PC-3 (cell line): Measurements from ENCODE around the gene HDAC4. TPM values are rescaled to one million over a fixed set of nuclear protein-coding genes. Genes with fewer than 3 reads are reported as not detected.

Experiments
- ATAC-seq: fragments of 200-7000 bp; cut with Tn5 transposase; 2 replicates; pipeline ENCODE4 v1.9.1; 2020; ENCODE audit warnings: mild to moderate bottlenecking, moderate library complexity
- BruUV-seq: library from RNA; stranded (reverse); fragments of 400-500 nt; replicated peaks from 2 replicates; lab custom pipeline; 2021; lab: Mats Ljungman, UMichigan
- CTCF ChIA-PET: fragments of 300-600 bp; sonication (Branson Sonifier 250); formaldehyde crosslinking; loops from one replicate; lab custom pipeline; 2022; ENCODE audit warnings: antibody characterized with exemption; lab: Charles Lee
- POLR2A ChIA-PET: fragments of 300-600 bp; sonication (Branson Sonifier 250); formaldehyde crosslinking; loops from one replicate; lab custom pipeline; 2022; ENCODE audit warnings: antibody characterized with exemption; ENCODE audit not compliant: unreplicated experiment; lab: Charles Lee
- DNase-seq: peaks from one replicate; pipeline ENCODE4 v3.0.0-alpha.2; 2015
- H2AFZ ChIP-seq: fragments of 300-600 bp; sonication (generic); 2 replicates; pipeline ENCODE4 v1.6.0; 2016; ENCODE audit warnings: antibody characterized with exemption, low read length
- H3F3A ChIP-seq: fragments of 300-600 bp; sonication (generic); one replicate; pipeline ENCODE4 v1.6.0; 2017; ENCODE audit warnings: antibody characterized with exemption, low read length, control low read depth, mild to moderate bottlenecking; ENCODE audit not compliant: unreplicated experiment
- H3K27ac ChIP-seq: fragments of 300-600 bp; sonication (generic); 2 replicates; pipeline ENCODE4 v1.5.1; 2016; ENCODE audit warnings: mild to moderate bottlenecking, low read length
- H3K27me3 ChIP-seq: fragments of 300-600 bp; sonication (generic); 2 replicates; pipeline ENCODE4 v1.6.1; 2016; ENCODE audit warnings: low read length, mixed read lengths
- H3K36me3 ChIP-seq: fragments of 300-600 bp; sonication (generic); 2 replicates; pipeline ENCODE4 v1.6.1; 2016; ENCODE audit warnings: low read depth, mixed run types, low read length, mixed read lengths
- H3K4me1 ChIP-seq: fragments of 300-600 bp; sonication (generic); 2 replicates; pipeline ENCODE4 v1.5.1; 2016; ENCODE audit warnings: low read length; ENCODE audit not compliant: insufficient read depth
- H3K4me2 ChIP-seq: fragments of 300-600 bp; sonication (generic); 2 replicates; pipeline ENCODE4 v1.6.0; 2016; ENCODE audit warnings: low read length
- H3K4me3 ChIP-seq: fragments of 300-600 bp; sonication (generic); 2 replicates; pipeline ENCODE4 v1.5.1; 2016; ENCODE audit warnings: mild to moderate bottlenecking, low read length, mixed read lengths
- H3K79me2 ChIP-seq: fragments of 300-600 bp; sonication (generic); 2 replicates; pipeline ENCODE4 v1.6.1; 2017; ENCODE audit warnings: low read length, mixed read lengths
- H3K9ac ChIP-seq: fragments of 300-600 bp; sonication (generic); 2 replicates; pipeline ENCODE4 v1.6.0; 2016; ENCODE audit warnings: mild to moderate bottlenecking, low read length
- H3K9me2 ChIP-seq: fragments of 300-600 bp; sonication (generic); replicated peaks from 2 replicates; pipeline ENCODE4 v1.6.1; 2016; ENCODE audit warnings: mixed run types, low read length, mixed read lengths
- H3K9me3 ChIP-seq: fragments of 300-600 bp; sonication (generic); 2 replicates; pipeline ENCODE4 v1.6.1; 2016; ENCODE audit warnings: low read length, mixed read lengths
- H4K20me1 ChIP-seq: fragments of 300-600 bp; sonication (generic); 2 replicates; pipeline ENCODE4 v1.6.1; 2016; ENCODE audit warnings: low read length, mixed read lengths
- EZH2 ChIP-seq: fragments of 300-600 bp; sonication (generic); IDR thresholded peaks from one replicate; pipeline ENCODE4 v1.6.1; 2017; ENCODE audit warnings: antibody characterized with exemption, mild to moderate bottlenecking, low read length; ENCODE audit not compliant: unreplicated experiment
- EZH2phosphoT487 ChIP-seq: fragments of 300-600 bp; sonication (generic); IDR thresholded peaks from 2 replicates; pipeline ENCODE4 v1.6.1; 2018; ENCODE audit warnings: mild to moderate bottlenecking, antibody characterized with exemption, low read length, borderline replicate concordance
- intact Hi-C: fragments of 100-400 bp; cut with micrococcal nuclease; formaldehyde crosslinking; loops from 2 replicates; pipeline ENCODE4 v1.9.0; 2023
- total RNA-seq: library from RNA; depleted of rRNA; stranded (reverse); fragments of >200 nt; gene quantifications from 2 replicates; pipeline ENCODE4 v1.2.3, GENCODE V29; 2014
- TF ChIP-seq, protein P1 (sequence below): fragments of 300-600 bp; sonication (generic); conservative IDR thresholded peaks from 2 replicates; pipeline ENCODE4 v1.5.1; 2017; ENCODE audit warnings: antibody characterized with exemption, low read depth, mild to moderate bottlenecking, low read length

Gene HDAC4
- total RNA-seq, 1 experiment from 2014 or later, result 8.5 TPM

DNA sequence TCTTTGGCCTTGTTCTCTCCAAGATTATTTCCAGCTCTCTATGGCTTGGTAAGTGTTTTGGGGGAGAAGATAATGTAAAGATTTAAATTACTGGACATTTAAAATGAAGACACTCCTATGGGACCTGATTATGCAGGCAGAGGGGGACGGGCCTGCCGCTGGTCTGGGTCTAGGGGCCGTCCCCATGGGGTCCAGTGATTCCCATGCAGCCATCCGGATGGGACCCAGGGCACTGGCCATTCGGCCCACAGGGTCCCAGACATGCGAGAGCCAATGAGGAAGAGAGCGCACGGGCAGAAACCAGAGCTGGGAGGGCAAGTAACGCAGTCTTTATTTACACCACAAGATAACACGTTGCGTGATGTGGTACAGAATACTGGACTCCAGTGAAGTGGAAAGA lies 353.0 kb downstream of the HDAC4 start:
- no peak for ATAC-seq
- ChIA-PET CTCF (no interaction called here), POLR2A (no interaction called here)
- no peaks in the 10 kb centered on the region for H3K9me2 ChIP-seq
- H3K4me1 ChIP-seq, result no peaks in the 10 kb centered on the region
- H3K9me3 ChIP-seq, result no peaks in the 10 kb centered on the region
- no peak for TF ChIP-seq EZH2phosphoT487
- no peak for TF ChIP-seq EZH2
- TF ChIP-seq, protein P1, sequence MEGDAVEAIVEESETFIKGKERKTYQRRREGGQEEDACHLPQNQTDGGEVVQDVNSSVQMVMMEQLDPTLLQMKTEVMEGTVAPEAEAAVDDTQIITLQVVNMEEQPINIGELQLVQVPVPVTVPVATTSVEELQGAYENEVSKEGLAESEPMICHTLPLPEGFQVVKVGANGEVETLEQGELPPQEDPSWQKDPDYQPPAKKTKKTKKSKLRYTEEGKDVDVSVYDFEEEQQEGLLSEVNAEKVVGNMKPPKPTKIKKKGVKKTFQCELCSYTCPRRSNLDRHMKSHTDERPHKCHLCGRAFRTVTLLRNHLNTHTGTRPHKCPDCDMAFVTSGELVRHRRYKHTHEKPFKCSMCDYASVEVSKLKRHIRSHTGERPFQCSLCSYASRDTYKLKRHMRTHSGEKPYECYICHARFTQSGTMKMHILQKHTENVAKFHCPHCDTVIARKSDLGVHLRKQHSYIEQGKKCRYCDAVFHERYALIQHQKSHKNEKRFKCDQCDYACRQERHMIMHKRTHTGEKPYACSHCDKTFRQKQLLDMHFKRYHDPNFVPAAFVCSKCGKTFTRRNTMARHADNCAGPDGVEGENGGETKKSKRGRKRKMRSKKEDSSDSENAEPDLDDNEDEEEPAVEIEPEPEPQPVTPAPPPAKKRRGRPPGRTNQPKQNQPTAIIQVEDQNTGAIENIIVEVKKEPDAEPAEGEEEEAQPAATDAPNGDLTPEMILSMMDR, result no peak
- H2AFZ ChIP-seq, result no peak overlapping the region
- no TSS peak for BruUV-seq
- no peak overlapping the region for H3K27ac ChIP-seq
- intact Hi-C loops, result no loop called here
- no peaks in the 10 kb centered on the region for H3K27me3 ChIP-seq
- no peak for DNase-seq
- H3F3A ChIP-seq, result no peaks in the 10 kb centered on the region
- no peaks in the 10 kb centered on the region for H3K36me3 ChIP-seq
- no peak overlapping the region for H3K4me3 ChIP-seq
- H3K4me2 ChIP-seq, result no peak overlapping the region
- H3K79me2 ChIP-seq, result no peaks in the 10 kb centered on the region
- H4K20me1 ChIP-seq, result no peaks in the 10 kb centered on the region
- H3K9ac ChIP-seq, result no peak overlapping the region

DNA sequence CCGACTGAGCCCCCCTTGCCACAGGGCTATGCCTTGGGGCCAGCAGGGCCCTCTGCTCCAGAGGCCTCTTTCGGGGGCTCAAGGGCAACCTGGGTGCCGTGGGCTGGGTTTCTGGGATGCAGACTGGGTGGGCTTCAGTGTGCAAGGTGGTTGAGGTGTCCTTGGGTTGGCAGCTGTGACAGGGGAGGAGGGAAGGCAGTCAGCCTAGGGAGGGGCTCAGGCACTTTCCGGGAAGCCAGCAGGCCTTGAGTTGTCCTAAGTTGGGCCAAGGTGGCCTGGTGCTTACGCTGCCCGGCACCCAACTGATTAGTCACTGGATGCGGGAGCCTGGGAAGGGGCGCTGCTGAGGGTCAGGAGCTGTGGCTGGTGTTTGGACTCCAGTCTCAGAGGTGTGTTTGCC lies 353.4 kb downstream of the HDAC4 start:
- Histone ChIP-seq H3K4me2 (no peak overlapping the region), H3K27ac (no peak overlapping the region), H3K4me3 (no peak overlapping the region), H3K9me2 (no peaks in the 10 kb centered on the region), H3K9me3 (no peaks in the 10 kb centered on the region), H3K36me3 (no peaks in the 10 kb centered on the region), H3K9ac (no peak overlapping the region), H2AFZ (no peak overlapping the region), H3K79me2 (no peaks in the 10 kb centered on the region), H3K4me1 (no peaks in the 10 kb centered on the region), H3F3A (no peaks in the 10 kb centered on the region), H3K27me3 (no peaks in the 10 kb centered on the region), H4K20me1 (no peaks in the 10 kb centered on the region)
- DNase-seq, result no peak
- CTCF ChIA-PET, result no interaction called here
- no peak for ATAC-seq
- TF ChIP-seq EZH2phosphoT487 (no peak), EZH2 (no peak)
- TF ChIP-seq, protein P1, result no peak
- POLR2A ChIA-PET, result no interaction called here
- no TSS peak for BruUV-seq
- intact Hi-C loops, result no loop called here

DNA sequence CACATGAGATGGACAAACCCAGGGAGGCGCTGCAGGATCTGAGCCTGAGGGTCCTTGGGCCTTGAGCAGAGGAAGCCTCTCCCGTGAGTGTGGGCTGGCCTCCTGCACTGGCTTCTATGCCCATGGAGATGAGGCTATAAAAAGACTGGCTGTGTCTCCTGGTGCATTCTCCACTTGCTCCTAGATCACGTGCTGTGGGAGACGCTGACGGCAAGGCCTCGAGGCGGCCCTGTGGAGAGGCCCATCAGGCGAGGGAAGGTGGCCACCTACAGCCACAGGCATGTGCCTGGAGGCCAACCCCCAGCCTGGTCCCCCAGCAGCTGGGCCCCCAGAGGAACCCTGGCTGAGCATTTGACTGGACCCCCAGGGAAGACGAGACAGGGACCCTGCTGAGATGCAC lies 354.0 kb downstream of the HDAC4 start:
- no peak overlapping the region for H2AFZ ChIP-seq
- BruUV-seq, result no TSS peak
- H3K9ac ChIP-seq, result no peak overlapping the region
- H3K4me2 ChIP-seq, result no peak overlapping the region
- H3K9me3 ChIP-seq, result no peaks in the 10 kb centered on the region
- no peak overlapping the region for H3K27ac ChIP-seq
- no peak overlapping the region for H3K4me3 ChIP-seq
- no peaks in the 10 kb centered on the region for H3F3A ChIP-seq
- H3K36me3 ChIP-seq, result no peaks in the 10 kb centered on the region
- H3K9me2 ChIP-seq, result no peaks in the 10 kb centered on the region
- no peaks in the 10 kb centered on the region for H3K4me1 ChIP-seq
- H3K27me3 ChIP-seq, result no peaks in the 10 kb centered on the region
- TF ChIP-seq, protein P1, result no peak
- TF ChIP-seq EZH2phosphoT487, result no peak
- CTCF ChIA-PET, result no interaction called here
- no peaks in the 10 kb centered on the region for H3K79me2 ChIP-seq
- DNase-seq (no peak), ATAC-seq (no peak)
- no peaks in the 10 kb centered on the region for H4K20me1 ChIP-seq
- intact Hi-C loops, result no loop called here
- POLR2A ChIA-PET, result no interaction called here
